Stimulated activated CD8-positive, alpha-beta memory T cell treated with anti-CD3 and anti-CD28 coated beads, Interleukin-15, amount 100 ng/mL, for 24 hours (primary cell): ENCODE measurements around the gene HOXC6.
"Not testable (repeated sequence)": the region's sequence is repeated elsewhere in the genome, so short reads cannot be mapped to it uniquely, and the experiment has no call there.

Experiments used
- DNase-seq: peaks from one replicate; pipeline ENCODE4 v3.0.0-alpha.2; 2020; ENCODE audit warnings: low read depth

Gene HOXC6

DNA sequence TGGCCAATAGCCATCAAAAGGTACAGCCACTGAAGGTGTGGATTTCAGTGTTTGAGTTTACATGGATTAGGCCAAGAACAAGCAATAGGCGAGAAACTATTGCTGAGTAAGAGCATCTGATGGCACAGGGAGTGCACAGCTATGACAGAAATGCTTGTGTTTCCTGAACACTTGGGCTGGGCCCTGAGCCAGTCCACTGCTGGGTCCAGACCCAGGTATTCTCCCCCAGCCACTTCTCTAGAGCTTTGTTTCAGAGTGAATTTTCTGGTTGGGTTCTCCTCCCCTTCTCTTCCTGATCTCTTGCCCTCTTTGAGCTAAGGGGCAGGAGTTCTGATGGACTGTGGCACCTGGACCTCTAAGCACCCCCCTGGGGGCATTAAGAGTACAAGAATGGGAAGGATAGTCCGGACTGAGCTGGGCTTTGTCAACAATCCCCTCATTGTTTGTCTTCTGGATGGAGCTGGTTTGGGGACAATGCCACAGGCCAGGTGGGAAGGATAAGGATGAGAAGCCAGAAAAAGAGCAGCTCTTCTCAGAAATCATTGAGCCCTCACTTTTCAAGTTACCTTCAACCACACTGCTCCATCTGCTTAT, 13.0 kb downstream of the HOXC6 start:
- DNase-seq = no peak

DNA sequence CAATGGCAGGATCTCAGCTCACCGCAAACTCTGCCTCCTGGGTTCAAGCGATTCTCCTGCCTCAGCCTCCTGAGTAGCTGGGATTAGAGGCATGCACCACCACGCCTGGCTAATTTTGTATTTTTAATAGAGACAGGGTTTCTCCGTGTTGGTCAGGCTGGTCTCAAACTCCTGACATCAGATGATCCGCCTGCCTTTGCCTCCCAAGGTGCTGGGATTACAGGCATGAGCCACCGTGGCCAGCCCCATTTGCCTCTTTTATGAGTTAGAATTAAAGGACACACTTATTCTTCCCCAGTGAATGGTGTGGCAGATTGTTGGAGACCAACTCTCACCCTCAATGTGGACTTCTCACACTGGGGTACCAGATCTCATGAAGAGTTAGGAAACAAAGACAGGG, 13.8 kb downstream of the HOXC6 start:
- DNase-seq = not testable (repeated sequence)

DNA sequence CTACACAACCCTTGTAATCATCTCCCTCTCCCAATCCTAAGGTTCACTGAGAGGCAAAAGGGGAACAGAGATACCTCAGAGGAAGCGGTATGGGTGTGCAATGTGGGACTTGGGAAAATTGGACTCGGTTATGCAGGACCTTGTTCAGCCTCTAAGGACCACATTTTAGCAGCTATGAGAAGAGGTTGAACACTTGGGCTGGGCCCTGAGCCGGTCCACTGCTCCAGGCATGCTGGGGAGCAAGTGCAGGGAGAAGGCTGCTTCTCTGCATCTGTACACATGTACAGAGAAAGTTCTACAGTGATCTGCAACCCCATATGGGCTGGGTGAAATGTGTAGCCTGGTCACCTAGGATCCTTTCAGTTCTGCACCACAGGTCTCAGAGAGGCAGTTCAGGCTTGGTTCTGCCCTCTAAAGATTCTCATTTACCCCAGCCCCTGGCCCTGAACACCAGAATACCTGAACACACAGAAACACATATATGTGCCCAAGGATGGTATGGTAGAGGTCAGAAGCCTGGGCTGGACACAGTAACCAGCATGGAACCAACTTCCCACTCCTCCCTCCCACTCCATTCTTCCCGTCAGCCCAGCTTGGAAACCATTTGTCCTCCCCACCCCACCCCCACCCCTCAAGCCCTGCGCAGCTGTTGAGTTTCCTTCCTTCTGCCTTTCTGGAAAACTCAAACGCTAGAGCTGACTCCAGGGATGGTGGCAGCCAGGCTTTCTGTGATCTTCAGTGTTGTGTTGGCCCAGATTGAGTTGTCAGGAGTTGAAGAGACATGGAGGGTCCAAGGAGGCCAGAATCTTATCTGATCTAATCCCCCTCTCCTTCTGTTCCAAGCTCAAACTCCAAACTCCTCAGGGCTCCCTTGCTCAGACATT, 15.0 kb downstream of the HOXC6 start:
- DNase-seq = no peak

DNA sequence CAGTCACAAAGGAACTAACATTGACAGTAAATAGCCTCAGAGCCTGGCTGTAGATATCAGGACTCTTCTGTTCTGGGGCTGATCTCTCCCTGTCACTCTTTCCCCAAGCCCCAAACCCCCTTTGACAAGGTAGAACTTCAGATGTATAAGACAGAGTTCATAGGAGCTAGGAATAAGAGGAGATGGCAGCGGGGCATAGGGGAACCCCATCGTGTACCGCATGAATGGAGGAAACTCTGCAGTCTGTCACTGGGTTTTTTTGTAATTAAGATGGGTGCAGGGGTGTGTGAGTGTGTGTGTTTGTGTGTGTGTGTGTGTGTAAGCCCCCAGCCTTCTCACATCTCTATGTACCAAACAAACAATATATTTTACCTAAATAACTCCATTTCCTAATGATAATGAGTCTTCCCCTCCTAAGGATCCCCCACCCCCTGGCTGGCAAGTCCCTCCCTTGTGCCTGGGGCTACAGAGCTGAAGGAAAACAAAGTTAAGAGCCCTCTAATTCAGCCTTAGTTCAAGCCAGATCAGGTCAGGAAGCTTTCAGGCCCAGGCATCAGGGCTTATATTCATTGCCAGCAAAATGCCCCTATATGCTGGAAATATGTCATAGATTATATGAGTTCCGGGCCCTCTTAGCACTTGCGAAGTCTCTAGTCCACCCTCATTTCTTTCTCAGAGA, 16.3 kb downstream of the HOXC6 start:
- no peak for DNase-seq

DNA sequence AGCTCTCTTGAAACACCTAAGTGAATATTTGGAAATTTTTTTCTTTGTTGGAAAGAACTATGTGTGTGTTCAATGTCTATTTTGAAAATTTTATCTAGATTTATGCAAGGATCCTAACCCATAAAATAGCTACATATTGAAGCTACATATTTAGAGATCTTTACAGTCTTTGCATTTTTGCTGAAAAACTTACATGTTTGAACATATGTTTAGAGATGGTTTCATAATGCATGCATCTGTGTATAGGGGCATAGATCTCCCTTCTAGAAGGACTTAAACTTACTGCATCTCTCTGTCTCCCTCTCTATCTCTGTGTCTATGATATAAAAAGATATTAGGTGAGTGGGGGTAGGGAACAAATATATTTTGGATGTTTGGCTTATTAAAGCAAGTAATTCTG, 17.2 kb downstream of the HOXC6 start:
- no peak for DNase-seq

DNA sequence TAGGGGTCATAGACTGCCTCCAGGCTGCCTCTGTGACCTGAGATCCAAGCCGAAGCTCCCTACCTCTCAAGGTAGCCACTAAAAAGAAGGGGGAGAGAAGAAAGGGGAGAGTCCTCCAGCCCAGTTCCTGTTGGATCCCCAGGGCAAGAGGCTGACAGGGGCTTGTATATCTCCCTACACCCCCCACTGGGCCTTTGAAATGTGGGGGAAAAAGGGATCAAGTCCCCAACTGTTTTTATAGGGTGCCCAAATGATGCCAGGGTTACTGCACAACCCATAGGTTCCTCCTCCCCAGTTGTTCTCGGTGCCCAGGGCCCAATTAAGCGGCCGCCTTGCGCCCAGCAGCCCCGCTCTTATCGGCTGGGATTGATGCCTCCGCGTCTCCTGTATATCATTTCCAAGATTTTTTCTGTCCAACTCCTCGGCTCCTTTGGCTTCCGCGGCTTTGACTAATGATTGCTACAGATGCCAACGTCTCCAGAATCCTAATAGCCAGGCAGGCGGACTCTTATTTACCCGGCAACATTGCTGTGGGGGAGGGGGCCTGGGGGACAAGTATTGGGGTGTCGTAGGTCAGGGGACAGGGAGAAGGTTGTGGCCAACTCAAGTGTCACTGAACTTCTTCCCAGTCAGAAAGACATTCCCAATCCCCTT, 17.8 kb downstream of the HOXC6 start:
- DNase-seq = no peak

DNA sequence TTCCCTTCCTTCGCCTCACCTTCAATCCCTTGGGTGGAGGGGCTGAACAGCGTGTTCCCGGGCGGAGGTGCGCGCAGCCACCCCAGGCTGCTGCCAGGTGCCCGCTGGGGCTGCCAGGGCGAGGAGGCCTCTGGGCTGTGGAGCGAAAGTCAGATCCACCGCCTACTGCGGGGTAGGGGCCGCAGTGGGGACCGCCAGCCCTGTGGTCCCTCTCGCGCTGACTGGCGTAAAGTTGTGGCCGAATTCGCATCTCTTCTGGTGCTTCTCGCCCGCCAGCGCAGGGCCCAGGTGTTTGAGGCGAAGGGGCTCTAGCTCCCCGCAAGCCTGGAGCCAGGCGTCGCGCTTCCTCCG, 18.5 kb downstream of the HOXC6 start:
- DNase-seq = no peak

DNA sequence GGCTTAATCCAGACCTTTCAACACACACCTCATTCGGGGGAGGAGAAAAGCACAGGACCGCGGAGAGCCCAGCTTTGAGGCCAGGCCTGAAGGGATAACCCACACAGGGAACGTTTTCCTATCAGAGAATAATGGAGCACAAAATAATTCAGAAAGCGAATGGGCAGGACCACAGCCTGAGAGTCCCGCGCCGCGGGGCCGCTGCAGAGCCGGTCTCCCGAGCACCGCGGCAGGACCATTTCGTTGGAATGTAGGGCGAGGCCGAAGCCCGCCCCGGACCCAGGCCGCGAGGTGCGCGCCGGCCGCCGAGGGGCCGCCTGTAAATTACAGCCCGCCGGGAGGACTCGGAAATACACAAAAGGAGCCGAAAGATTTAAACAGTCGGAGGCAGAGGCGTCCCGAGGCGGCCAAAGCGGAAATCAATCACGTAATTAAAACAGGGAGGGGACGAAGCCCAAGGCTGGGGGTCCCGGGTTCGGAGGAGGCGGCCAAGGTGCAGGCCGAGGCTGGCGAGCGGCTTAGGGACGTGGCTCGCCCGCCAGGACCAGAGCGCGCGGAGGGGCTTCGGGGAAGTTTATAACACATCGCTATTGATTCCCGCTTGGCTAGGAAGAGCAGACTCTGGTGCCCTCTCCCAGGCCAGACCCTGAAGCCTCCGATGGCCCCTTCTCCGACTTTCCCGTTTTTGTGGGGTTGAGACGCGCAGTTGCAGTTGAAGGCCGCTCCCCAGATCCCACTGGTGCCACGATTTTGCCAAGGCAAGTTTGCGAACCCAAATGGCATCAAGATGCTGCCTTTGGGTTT, 19.1 kb downstream of the HOXC6 start:
- DNase-seq = no peak

DNA sequence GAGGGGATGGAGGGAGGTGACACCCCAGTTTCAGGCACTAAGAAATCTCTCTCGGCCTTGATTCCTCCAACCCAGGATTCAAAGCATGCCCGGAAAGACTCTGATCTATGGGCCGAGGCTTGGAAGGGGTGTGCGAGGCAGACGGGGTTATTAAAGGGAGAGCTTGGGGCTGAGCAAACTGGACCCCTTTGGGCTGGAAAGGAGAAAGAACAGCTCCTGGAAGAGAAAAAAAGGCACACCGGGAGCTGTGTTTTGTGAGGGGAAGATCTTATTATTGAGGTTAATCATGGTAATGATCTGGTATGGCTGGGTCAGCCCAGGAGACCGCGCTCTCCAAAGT, 19.7 kb downstream of the HOXC6 start:
- no peak for DNase-seq

DNA sequence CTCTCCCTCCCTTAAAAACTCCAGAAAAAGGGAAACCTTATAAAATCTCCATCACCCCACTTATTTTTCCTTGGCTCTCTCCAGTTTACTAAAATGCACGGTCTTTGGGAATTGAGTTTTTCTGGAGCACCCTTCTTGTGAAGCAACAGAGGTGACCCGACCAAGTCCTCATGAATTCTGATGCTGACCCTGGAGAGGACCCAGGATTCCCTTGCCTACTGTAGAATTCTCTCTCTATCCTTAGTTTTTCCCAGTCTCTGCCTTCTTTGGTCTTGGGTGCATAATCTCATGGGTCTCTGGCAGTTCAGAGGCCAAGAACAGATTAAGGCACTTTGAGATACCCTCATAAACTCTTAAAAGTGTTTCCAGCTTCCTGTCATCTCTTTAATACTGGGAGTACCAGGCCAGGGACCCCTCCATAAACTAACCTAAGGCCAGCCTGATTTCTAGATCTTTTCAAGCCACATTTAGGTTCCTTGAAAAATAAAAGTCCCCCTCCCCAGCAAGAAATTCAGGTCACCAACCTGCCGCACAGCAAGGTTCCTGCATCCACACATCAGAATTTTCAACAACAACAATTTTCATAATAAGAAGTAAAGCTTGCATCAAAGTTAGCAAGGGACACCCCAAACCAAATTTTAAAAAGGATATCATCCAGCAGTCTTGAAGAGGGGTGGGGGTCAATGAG, 20.3 kb downstream of the HOXC6 start:
- no peak for DNase-seq

DNA sequence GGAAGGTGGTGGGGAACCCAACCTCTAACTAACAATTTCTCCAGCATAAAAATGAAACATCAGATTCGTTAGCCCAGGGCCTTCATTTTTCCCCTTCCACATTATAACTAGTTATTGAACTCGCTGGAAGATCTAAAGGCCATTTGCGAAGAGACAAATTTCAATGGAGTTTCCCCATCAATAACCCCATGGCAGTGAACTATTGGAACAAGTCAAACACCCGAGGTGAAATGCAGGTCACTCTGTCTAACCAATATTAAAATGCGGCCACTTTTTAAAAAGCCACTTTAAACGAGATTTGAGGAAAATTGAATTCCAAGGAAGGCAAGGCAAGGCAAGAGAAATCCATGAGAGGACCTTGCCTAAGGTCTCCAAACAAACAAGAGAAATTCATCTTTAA, 20.9 kb downstream of the HOXC6 start:
- DNase-seq = no peak

DNA sequence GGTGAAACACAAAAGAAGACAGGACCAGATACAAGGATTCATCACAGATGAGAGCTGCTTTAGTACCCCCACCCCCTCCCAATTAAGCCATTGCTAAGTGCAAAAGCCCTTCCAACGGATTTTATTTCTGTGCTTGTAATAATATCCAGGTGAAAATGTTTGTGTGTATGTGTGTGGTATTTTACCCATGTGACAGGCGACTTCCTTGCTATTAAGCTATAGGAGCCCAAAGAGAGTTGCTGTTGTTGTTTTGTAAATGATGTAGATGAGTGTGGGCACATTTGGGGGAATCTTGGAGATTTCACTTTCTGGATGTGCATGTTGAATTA, 22.2 kb downstream of the HOXC6 start:
- no peak for DNase-seq

DNA sequence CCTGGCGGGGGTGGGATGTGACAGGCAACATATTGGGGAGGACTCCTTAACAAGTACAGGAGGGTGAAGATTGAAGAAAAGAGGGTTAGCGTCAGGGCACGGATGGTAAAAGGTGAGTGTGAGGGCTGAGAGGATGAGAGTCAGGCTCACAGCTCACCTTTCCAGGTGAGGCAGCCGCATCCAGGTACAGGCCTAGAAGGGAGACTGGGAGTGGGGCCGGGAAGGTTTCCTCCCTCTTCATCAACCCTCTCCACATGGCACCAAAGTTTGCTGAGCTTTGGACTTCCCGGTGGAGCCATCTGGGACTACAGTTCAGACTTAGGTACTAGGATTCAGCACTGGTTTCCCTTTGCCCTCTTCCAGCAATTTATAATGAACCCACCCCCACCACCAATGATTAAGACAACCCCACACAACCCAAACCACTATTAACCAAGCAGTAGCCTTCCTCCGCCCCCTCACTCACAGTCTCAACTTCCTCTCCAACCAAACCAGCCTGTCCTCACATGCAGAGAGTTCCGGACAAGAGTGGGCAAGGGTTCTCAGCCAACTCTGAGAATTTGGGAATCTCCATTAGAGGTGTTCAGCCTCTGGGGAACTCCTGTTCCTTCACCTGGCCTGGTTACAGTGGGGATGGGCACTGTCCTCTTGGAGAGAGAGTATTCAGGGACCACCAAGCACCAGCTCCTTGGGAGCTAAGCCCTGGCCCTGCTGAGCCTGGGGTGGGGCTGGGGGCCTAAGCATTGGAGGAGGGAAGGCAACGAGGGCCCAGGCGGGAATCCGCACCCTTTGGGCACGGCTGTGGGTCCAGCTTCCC, 23.0 kb downstream of the HOXC6 start:
- no peak for DNase-seq

DNA sequence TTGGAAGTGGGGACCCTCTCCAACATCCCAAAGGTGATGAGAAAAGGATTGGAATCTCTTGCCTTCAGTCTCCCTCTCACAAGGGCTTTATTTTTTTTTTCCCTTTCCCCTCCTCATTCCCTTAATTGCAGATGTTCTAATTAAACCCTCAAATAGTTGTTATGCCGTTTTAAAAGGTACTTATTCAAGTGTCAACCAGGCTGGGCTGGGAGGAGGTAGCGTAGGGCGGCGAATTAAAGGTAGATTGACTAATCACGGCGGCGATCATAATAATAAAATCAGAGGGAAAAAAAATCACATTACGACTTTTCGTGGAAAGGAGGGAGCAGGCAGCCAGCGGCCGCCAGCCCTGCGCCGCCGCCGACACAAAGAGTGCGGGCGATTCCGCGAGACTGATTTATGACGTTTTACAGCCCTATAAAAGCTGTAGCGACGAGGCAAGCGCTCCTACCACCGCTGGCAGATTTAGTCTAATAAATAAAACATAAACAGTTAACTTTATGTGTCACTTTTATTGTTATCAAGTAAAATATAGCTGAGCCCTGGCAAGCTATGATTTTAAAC, 23.7 kb downstream of the HOXC6 start:
- DNase-seq = no peak

DNA sequence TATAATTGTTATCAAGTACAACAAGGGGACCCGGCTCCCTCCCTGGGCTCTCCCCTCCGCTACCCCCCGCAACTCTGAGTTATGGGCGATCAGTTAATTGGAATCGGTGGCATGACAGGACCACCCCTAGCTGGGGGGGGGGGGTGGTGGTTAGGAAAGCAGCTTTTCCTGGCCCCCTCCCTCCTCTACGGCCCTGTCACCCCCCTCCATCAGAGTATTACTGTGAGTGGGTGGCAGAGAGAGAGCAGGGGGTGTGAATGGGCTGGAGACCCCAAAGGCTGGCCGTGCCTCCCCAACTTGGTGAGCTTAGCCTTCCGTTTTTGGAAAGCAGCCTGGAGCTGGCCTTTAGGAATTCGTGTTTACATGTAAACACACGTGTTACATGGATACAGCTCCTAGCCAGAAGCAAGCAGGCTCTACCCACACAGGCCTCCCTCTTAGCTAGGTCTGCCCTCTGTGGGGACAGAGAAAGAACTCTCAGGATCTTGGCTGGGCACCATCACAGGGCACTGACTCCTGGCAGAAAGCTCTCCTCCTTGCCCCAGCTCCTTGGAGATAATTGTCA, 24.3 kb downstream of the HOXC6 start:
- no peak for DNase-seq

DNA sequence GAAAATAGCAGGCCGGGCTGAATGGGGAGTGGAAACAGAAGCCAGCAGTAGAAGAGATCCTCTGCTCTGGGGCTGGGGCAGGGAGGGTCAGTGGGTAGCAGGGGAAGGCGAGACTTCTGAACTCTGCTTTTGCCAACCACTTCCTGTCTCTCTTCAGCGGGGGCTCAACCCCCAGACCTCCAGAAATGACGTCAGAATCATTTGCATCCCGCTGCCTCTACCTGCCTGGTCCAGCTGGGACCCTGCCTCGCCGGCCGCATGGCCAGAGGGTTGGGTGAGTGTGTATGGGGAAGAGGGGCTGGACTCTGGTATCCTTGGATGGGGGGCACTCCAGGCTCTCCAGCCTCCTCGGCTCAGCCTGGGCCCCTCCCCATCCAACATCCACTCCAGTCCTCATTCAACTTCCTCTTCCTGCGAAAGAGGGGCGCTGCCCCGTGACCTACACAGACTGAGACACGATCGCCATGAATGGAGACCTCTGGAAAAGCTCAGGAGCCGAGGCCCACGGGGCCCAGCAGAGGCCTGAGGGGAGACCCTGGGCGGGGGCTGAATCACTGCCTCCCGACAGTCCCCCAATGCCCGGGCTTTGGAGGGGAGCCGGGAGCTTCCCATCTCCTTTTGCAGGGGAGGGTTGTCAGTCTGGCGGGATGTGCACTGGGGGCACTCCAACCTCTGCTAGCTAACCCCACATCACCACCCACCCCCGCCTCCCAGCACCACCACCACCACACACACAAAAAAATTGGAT, 24.9 kb downstream of the HOXC6 start:
- DNase-seq = no peak

DNA sequence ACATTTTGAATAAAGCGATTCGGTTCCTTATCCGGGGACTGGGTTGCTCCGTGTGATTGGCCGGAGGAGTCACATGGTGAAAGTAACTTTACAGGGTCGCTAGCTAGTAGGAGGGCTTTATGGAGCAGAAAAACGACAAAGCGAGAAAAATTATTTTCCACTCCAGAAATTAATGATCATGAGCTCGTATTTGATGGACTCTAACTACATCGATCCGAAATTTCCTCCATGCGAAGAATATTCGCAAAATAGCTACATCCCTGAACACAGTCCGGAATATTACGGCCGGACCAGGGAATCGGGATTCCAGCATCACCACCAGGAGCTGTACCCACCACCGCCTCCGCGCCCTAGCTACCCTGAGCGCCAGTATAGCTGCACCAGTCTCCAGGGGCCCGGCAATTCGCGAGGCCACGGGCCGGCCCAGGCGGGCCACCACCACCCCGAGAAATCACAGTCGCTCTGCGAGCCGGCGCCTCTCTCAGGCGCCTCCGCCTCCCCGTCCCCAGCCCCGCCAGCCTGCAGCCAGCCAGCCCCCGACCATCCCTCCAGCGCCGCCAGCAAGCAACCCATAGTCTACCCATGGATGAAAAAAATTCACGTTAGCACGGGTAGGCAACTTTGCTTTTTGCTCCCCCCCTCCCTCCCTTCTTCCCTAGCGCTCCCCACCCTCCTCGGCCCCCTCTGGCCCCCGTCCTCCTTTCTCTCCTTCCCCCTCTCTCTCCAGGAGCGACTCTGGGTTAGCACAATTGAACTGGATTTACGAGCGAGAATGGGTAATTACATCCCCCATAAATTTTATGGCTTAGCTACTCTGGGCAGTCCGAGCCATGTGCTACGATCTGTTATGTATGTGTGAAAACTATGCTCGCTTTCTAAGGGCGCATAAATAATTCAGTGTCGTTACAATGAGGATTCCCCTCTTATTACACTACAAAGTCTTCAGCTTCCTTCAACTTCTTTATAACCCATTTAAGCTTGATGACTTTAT, 25.8 kb downstream of the HOXC6 start, which contains the start of gene HOXC4:
Gene HOXC4 (plus strand): TSS at position 85 of the 991 bp plus-strand sequence. CDS start 88 bp downstream, at position 173.
- no peak for DNase-seq

DNA sequence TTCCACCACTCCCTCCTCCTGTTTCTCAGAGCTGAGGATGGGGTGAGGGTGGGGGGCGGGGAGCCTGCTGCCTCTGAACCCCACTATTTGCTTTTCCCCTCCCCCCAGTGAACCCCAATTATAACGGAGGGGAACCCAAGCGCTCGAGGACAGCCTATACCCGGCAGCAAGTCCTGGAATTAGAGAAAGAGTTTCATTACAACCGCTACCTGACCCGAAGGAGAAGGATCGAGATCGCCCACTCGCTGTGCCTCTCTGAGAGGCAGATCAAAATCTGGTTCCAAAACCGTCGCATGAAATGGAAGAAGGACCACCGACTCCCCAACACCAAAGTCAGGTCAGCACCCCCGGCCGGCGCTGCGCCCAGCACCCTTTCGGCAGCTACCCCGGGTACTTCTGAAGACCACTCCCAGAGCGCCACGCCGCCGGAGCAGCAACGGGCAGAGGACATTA, 26.5 kb downstream of the HOXC6 start:
- no peak for DNase-seq
